Limb (tissue), 2 donors: ENCODE measurements around the gene ARPP19.
"Not testable (repeated sequence)": the region's sequence is repeated elsewhere in the genome, so short reads cannot be mapped to it uniquely, and the experiment has no call there.

ENCODE experiments used
- DNase-seq, 2 donors: peaks; one replicate each; pipeline ENCODE4 v3.0.0-alpha.2; 2016; ENCODE audit errors: extremely low spot score in 2 of 2

The ARPP19 gene, protein sequence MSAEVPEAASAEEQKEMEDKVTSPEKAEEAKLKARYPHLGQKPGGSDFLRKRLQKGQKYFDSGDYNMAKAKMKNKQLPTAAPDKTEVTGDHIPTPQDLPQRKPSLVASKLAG

DNA sequence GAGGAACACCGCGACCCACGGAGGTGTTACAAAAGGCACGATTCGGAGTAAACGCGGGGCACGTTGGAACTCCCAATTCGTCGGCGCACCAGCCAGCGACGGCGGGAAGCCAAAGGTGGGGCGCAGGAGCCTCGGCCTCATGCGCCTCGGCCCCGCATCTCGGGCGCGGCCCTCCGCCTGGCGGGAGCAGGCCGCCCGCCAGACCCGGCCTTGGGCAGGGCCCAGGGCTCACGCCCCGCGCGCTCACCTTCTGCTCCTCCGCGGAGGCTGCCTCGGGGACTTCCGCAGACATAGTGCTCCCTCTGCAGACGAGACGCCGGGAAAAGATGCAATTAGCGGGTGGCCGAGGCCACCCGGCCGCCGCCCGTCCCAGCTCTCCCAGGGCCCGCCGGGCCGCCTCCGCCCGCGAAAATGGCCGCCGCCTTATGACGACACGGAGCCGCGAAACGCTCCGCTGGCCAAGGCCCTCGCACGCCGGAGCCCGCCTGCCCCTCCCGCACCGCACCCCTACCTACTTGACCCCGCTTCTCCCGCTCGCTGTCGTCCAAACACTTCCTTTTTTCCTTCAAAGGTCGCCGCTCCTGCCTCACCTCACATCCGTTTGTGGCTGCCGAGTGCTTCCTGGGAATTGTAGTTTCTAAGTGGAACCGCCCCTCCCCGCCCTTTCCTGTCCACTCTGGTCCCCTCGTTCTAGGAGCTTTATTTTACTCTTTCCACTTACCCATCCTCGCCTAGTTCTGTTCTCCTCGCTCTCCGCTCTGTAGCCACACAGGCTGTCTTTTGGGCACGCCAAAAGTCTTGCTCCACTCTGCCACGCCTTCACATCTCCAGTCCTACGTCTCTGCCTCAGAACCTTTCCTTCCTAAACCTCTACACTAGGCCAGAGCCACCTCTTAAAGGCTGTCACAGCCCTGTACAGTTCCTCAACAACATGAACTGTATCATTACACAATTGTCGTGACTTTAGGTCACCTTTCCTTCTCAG lies at the start of gene ARPP19:
ARPP19 (minus strand) TSS at position 430 of the 985 bp plus-strand sequence; CDS start at position 292, 138 bp downstream.
- peak; percentile 91 for DNase-seq

DNA sequence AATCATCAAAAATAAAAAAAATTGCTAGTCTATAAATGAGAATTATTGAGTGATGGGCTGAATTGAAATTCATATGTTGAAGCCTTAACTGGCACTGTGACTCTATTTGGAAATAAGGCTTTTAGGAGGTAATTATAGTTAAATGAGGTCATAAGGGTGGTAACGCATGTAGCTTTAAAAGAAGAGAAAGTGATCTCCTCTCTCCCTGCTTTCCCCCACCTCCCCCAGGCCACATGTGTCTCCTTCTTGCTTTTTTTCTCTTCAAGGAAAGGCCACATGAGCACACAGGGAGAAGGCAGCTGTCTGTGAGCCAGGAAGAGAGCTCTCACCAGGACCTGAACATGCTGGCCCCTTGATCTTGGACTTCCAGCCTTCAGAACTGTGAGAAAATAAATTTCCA lies 48.2 kb upstream of the ARPP19 start:
- no peak for DNase-seq

DNA sequence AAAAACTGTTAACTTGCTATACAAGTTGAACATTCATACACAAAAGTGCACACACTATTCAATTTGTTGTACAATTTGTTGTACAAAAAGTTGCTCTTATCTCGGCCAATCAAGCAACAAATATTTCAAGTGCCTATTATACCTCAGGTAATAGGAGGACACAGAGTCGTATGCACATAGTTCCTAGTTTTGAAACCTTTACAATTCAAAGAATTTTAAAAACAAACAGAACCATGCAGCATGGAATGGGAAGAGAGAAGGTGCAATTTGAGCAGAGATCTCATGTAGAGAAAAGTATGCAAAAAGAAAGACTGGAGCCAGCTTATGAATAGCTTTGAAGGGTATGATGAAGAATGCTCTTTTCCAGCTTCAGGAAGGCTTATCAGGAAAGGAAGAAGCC lies 46.5 kb upstream of the ARPP19 start:
- no peak for DNase-seq

DNA sequence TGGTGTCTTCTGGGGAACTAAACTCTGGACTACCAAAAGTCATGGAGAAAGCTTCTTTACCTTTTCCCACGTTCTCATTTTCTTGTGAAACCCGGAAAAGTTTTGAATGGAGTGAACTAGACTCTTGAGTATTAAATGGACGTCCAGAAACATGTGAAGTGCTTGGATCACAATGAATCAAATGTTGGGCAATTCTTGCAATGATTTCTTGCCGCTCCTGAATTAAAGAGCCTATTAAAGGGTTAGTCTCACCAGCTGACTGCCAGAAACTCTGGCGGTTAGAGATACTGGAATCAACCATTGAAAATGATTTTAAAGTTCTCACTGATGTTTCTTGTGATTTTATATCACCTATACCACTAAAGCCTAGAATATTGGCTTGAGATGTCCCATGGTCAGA lies 40.8 kb upstream of the ARPP19 start:
- DNase-seq = no peak

DNA sequence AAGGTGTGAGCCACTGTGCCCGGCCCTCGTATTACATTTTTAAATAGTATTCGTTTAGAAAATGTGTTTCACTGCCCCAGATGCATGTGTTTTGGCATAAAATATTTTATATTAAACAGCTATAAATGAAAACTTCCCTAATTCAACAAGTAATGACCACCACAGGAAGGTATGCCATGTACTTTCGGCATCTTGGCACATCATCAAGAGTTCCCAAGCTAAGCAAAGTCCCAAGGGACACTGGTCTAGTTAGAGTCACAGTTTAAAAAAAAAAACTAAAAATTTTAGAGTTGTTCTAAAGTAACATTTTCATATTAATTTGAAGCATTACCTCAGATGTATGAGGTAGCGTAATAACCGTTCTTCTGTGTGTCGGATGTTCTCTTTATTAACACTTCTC lies 15.6 kb upstream of the ARPP19 start:
- no peak for DNase-seq

DNA sequence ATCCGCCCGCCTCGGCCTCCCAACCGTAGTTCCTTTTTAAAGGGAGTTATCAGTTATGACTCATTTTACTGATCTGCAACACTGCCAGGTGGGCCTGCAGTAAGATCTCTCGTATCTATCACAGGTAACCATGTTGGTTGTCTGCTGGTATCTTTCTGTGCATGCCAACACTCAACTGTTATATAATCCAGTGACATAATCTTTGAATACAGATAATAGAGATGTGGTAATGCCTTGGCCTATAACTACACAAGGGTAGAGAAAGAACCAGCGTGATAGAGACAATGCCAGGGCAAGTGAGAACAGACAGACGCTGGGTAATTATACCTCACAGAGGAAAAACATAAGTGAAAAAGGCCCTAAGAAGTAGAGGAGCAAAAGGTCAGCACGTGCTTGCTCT lies 11.0 kb upstream of the ARPP19 start:
- no peak for DNase-seq

DNA sequence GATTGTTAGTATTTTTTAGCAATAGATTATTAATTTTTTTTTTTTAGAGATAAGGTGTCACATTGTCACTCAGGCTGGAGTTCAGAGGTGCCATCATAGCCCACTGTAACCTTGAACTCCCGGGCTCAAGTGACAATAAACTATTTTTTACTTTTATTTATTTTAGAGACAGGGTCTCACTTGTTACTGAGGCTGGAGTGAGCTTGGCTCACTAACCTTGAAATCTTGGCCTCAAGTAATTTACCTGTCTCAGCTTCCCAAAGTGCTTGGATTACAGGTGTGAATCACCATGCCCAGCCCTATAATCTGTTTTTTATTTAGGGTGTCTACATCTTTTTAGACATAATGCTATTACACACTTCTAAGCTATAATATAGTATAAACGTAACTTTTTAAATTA lies 7.9 kb upstream of the ARPP19 start:
- DNase-seq = no peak

DNA sequence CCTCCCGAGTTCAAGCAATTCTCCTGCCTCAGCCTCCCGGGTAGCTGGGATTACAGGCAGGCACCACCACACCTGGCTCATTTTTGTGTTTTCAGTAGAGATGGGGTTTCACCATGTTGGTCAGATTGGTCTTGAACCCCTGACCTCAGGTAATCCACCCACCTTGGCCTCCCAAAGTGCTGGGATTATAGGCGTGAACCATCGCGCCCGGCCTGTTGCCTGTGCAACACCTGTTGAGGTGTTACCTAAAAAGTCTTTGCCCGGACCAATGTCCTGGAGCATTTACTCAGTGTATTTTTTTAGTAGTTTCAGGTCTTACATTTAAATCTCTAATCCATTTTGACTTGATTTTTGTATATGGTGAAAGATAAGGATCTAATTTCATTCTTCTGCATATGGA lies 6.7 kb upstream of the ARPP19 start:
- not testable (repeated sequence) for DNase-seq

DNA sequence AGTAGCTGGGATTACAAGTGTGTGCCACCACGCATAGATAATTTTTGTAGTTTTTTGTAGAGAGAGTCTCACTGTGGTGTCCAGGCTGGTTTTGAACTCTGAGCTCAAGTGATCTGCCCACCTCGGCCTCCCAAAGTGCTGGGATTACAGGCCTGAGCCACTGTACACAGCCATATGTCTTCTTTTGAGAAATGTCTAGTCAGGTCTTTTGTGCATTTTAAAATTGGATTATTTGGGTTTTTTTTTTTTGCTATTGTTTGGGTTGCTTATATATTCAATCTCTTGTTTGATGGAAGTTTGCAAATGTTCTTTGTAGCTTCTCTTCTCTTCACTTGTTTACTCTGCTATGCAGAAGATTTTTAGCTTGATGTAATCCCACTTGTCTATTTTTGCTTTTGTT lies 6.2 kb upstream of the ARPP19 start:
- DNase-seq = no peak

DNA sequence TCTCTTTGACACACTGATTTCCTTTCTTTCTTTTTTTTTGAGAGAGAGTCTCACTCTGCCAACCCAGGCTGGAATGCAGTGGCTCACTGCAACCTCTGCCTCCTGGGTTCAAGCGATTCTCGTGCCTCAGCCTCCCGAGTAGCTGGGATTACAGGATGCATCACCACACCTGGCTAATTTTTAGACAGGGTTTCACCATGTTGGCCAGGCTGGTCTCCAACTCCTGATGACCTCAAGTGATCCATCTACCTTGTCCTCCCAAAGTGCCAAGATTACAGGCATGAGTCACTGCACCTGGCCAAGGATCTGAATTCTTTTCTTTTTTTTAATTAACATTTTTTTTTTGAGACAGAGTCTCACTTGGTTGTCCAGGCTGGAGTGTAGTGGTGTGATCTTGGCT lies 5.8 kb upstream of the ARPP19 start:
- not testable (repeated sequence) for DNase-seq

DNA sequence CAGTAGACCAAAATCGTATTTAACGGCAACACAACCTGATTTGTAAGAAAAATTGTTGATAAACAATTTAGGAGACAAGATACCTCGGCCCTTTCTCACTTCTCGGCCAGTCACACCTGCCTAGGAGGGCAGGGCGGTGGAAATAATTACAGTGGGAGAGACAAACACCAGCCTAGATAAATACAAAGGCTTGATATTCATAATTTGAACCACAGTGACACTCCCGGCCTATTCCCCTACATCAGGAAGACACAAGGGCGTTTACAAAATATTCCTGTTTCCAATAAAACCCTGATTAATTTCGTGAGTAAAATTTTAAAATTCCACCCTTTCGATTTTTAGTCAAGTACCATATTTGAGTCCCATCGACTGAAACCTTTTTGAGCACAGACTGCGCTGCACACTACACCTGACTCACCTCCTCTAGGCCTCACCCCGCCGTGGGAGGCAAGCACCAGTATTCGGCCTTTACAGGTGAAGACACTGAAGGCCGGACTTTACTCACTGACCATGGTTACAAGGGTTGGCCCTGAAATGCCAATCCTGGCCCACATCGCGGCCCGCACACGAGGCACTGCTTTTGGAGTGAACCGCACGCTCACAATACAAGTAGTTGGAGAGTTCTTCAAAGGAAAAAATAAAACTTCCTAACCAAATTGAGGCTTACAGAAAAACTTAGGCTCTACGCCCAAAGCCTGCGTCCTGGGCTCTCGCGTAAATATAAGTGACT lies 794 bp downstream of the ARPP19 start:
- DNase-seq = no peak

DNA sequence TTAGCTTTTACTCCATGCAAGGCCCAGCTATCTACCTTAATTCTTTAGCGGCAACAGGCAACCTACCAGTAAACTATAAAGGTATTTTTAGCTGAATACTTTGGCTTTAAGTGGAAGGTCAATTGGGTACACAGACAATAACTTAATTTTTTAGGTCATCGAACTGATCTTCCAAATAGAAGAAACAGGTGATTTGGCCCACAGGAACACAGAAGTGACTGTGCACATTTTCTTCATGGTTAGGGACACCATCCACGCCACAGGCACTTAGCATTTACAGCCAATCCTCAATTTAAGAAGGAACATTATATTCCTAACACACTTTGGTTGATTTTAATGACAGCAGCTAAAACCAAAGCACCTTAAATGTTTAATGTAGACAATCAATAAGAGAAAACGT lies 1.9 kb downstream of the ARPP19 start:
- DNase-seq = no peak

DNA sequence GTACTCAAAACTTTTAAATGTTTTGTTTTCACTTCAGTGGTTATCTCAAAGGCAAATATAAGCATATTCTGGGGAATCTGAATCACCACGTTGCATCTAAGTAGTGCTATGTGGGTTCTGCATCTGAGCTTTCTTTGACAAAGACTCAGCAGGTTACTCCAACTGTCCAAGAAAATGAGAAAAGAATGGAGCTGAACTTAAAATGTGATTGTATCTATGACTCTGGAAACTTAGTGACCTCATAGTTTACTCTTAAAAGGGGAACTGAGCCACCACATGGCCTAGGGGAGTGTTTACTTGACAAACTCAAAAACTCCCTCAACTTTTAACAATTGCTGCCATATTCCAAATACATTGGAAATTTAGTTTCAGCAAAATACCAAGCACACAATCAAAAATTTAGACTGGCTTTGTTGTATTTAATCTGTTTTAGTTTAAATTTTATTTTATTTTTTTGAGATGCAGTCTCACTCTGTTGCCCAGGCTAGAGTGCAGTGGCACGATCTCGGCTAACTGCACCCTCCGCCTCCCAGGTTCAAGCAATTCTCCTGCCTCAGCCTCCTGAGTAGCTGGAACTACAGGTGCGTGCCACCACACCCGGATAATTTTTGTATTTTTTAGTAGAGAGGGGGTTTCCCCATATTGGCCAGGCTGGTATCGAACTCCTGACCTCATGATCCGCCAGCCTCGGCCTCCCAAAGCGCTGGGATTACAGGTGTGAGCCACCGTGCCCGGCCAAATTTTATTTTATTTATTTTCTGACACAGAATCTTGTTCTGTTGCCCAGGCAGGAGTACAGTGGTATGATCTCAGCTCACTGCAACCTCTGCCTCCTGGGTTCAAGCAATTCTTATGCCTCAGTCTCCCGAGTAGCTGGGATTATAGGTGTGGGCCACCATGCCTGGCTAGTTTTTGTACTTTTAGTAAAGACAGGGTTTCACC lies 3.1 kb downstream of the ARPP19 start:
- not testable (repeated sequence) for DNase-seq

DNA sequence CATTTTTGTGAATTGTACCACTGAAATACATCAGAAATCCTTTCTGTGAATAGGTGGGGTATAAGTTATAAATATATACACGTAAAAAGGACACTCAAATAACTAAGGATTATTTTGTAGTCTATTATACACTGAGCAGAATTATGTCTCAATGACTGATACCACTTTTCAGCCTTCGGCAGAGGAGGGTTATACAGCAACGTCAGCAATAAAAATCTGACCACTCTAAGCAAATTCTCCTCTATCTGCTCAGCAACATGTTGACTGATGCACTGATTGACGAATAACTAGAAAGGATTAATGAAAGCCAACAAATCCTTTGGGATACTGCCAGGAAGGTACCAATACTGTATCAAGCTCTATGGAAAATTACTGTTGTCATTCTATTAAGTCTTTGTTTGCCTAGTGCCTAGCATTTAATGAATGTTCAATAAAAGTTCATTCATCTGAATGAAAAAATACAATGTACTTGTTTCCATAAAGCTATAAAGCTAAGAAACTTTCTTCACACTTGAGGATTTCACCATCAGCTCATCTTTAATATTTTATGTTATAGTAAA lies 5.2 kb downstream of the ARPP19 start:
- no peak for DNase-seq

DNA sequence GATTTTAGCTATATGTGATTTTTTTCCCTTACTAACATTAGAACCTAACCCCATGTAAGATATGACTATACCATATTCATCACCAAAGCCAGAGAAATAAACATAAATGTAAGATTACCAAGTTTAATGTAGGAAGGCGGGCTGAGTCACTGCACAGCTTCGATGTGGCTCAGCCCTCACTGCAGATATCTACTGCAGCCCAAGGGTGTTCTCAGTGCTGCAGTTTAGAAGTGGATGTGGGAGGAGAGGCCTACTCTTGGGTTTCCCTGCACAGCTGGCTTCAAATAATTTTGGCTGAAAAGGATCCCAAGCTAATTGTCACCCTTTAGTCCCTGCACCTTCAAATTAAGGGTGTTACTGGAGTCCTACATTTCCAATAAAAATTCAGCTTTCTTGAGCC lies 9.3 kb downstream of the ARPP19 start:
- no peak for DNase-seq

DNA sequence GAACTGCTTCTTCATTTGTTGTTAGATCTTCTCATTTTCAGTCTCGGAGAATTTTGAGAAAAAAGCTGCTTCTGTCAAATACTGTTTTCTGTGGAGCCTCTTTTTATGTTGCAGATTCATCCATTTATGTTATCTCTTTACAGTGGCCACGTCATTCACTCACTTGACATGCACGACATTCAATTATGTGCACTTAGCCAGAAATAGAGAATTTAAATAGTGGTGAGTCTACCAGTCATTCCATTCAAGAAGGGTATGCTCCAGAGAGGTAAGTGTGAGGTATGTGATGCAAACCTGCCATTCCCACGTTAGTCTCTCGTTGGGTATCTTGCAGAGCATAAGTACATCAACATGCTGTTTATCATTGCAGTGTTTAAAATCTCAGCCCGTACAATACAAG lies 9.8 kb downstream of the ARPP19 start:
- DNase-seq = no peak

DNA sequence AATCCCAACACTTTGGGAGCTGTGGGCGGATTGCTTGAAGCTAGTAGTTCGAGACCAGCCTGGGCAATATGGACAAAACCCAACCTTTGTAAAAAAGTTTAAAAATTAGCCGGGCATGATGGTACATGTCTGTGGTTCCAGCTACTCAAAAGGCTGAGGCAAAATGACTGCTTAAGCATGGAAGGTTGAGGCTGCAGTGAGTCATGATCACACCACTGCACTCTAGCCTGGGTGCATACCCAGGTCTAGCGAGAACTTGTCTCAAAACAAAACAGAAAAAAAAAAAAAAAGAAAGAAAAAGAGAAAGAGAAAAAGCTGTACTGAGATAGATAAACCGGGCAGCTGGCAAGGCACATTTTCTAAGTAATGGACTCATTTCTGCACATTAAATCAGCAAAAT lies 10.6 kb downstream of the ARPP19 start:
- DNase-seq = no peak

DNA sequence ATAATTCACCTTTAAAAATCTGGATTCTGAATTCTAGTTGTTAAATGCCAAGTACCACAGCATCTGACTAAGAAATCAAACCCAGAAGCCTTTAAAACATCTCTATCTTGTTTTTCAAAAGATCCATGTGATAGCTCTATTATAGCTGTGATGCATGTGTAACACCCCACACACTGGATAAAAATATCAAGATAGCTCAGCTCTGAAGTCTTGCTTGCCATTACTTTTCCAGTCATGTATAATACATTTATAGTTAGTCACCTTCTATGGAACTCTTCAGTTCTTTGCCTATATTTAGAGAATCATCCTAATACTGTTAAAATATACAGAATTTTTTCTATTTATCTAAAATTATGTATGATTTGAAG lies 11.6 kb downstream of the ARPP19 start:
- no peak for DNase-seq

DNA sequence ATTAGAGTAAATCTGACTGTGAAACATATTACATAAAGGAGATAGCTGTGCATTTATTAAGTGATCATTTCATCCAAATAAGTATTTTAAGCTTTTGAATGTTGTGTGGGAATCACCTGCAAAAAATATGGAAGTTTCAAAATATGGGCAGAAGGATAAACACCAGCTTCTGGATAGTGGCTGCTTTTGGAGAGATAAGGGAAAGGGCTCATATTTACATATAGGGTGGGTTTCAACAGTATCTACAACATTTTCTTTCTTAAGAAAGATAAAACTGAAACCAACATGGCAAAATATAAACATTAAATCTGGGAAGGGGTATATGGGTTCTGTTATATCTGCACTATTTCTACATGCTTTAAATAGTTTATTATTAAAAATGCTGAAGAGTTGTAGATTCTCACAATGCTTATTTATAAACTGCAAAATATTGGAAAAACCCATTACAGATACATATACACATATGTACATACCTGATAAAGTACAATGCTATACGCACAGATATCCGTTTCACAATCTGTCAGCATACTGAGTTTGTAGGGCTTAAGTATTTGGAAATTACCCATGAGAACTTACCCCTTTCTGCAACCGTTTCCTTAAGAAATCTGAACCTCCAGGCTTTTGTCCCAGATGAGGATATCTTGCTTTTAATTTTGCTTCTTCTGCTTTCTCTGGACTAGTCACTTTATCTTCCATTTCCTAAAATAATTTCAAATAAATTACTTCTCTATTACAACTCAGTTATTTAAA lies 12.1 kb downstream of the ARPP19 start:
- no peak for DNase-seq

DNA sequence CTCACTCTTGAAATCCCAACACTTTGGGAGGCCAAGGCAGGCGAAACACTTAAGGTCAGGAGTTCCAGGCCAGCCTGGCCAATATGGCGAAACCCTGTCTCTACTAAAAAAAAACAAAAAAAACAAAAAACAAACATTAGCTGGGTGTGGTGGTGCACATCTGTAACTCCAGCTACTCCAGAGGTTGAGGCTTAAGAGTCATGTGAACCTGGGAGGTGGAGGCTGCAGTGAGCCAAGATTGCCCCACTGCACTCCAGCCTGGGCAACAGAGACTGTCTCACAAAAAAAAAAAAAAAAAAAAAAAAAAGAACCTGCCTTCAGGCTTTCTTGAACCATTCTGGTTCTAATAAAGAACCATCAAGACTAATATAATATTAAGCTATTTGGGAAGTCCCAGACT lies 16.5 kb downstream of the ARPP19 start:
- DNase-seq = no peak
